ENCODE data around the gene SH3BP5.
A peak's percentile ranks its signal among the peaks of the same experiment; 100 is the strongest.

Gene SH3BP5

GRCh38 chr3:15273227-15273626 lies 59.2 kb downstream of the SH3BP5 start:
- no peak for DNase-seq (ENCODE audit: low read depth)

GRCh38 chr3:15272426-15273196 lies 59.8 kb downstream of the SH3BP5 start:
- no peak for DNase-seq (ENCODE audit: low read depth)

GRCh38 chr3:15271785-15272381 lies 60.5 kb downstream of the SH3BP5 start:
- no peak for DNase-seq (ENCODE audit: low read depth)

GRCh38 chr3:15271030-15271429 lies 61.4 kb downstream of the SH3BP5 start:
- no peak for DNase-seq (ENCODE audit: low read depth)

- peak; percentile 90 for DNase-seq (ENCODE audit: low read depth)
Measured at GRCh38 chr3:15269091-15269989, 63.0 kb downstream of the SH3BP5 start.

GRCh38 chr3:15268033-15268631 lies 64.3 kb downstream of the SH3BP5 start:
- DNase-seq (ENCODE audit: low read depth): peak; percentile 77

- DNase-seq (ENCODE audit: low read depth): no peak
Measured at GRCh38 chr3:15267502-15267901, 64.9 kb downstream of the SH3BP5 start.

- DNase-seq (ENCODE audit: low read depth): no peak
Measured at GRCh38 chr3:15266510-15267376, 65.6 kb downstream of the SH3BP5 start.

GRCh38 chr3:15265655-15266509 lies 66.5 kb downstream of the SH3BP5 start:
- DNase-seq (ENCODE audit: low read depth): no peak

GRCh38 chr3:15264486-15264885 lies 67.9 kb downstream of the SH3BP5 start:
- DNase-seq (ENCODE audit: low read depth): peak; percentile 18

- DNase-seq (ENCODE audit: low read depth): no peak
Measured at GRCh38 chr3:15263926-15264325, 68.5 kb downstream of the SH3BP5 start.

- no peak for DNase-seq (ENCODE audit: low read depth)
Measured at GRCh38 chr3:15263120-15263519, 69.3 kb downstream of the SH3BP5 start.

GRCh38 chr3:15262021-15262420 lies 70.4 kb downstream of the SH3BP5 start:
- DNase-seq (ENCODE audit: low read depth): no peak

GRCh38 chr3:15261274-15261673 lies 71.1 kb downstream of the SH3BP5 start:
- DNase-seq (ENCODE audit: low read depth): no peak

- DNase-seq (ENCODE audit: low read depth): no peak
Measured at GRCh38 chr3:15260531-15260930, 71.9 kb downstream of the SH3BP5 start.

- no peak for DNase-seq (ENCODE audit: low read depth)
Measured at GRCh38 chr3:15258720-15259119, 73.7 kb downstream of the SH3BP5 start.

GRCh38 chr3:15256861-15257341 lies 75.5 kb downstream of the SH3BP5 start:
- no peak for DNase-seq (ENCODE audit: low read depth)

- no peak for DNase-seq (ENCODE audit: low read depth)
Measured at GRCh38 chr3:15255215-15255614, 77.2 kb downstream of the SH3BP5 start.

- DNase-seq (ENCODE audit: low read depth): no peak
Measured at GRCh38 chr3:15253023-15253697, 79.2 kb downstream of the SH3BP5 start.

GRCh38 chr3:15246186-15246585 lies 86.2 kb downstream of the SH3BP5 start:
- no peak for DNase-seq (ENCODE audit: low read depth)

Measured in stromal cell of bone marrow (primary cell).